HuH-7.5 (cell line): ENCODE measurements around the gene AHDC1.
"Not testable (repeated sequence)": the region's sequence is repeated elsewhere in the genome, so short reads cannot be mapped to it uniquely, and the experiment has no call there.

Experiments
- DNase-seq: peaks from one replicate; pipeline ENCODE4 v3.0.0; 2011; ENCODE audit warnings: low spot score

AHDC1 gene

GRCh38 chr1:27513528-27513927 lies 90.4 kb downstream of the AHDC1 start:
- no peak for DNase-seq

DNA sequence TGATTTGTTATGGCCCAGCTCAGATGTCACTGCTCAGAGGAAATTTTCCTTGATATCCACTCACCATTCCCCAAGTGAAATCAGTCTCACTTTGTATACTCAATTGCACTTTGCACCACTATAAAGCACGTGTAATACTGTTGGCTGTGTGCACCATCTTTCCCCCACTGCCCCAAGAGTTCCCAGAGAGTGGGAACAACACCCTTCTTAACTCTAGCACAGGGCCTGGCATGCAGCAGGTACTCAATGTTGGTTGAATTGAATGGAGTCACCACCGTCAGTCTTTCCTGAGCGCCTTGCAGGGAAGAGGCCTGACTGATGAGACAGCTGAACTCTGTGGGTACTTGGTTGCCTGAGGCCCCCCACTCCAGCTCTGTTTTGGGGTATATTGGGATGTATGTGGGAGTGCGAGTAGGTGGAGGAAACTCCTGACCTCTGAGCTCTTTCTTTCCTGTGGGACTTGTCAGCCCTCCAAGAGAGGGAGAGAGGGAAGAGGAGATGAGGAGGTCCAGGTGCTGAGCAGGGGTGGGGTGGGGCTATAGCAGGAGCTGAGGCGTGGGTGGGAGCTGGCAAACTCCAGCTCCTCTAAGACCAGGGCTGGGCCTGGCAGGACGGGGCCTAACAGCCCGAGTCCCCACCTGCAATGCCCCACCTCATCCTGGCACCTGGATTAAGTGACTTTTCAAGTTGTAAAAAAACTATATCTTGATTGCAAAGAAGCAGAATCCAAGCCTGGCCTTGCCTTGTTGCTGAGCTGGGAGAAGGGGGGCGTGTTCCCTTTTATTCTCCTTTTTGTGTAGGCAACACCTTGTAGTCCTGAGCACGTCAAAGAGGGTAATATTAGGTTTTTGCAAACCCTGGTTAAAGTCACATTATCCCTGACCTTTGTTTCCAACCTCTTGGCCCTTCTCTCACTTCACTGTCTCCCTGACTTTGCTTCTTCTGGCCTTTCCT lies 94.5 kb downstream of the AHDC1 start:
- DNase-seq: peak; percentile 2

- DNase-seq: no peak
These were observed 95.8 kb downstream of the AHDC1 start for GRCh38 chr1:27507960-27508665.

DNA sequence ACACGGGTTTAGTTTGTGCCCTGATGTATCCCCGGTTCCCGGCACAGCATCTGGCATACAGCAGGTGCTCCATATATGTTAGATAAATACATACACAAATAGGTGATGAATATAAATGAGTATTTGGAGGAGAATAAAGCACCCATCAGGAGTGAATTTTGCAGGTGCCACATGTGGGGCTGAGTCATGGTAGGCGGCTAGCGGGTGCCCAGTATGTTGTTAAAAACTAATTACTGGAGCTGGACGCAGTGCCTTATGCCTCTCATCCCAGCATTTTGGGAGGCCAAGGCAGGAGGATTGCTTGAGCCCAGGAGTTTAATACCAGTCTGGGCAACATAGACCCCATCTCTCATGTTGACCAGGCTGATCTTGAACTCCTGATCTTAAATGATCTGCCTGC lies 97.2 kb downstream of the AHDC1 start:
- no peak for DNase-seq

DNA sequence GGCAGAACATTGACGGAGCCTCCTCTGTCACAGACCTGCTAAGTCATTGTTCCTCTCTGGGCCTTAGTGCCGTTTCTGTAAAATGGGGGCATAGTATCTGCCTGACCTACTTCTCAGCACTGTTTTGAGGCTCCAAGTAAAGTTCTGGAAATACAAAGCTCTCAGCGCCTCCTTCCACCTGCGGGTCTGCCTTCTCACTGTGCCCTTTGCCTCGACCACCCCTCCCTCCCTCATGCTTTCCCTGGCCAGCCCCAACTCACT lies 98.6 kb downstream of the AHDC1 start:
- DNase-seq: no peak

DNA sequence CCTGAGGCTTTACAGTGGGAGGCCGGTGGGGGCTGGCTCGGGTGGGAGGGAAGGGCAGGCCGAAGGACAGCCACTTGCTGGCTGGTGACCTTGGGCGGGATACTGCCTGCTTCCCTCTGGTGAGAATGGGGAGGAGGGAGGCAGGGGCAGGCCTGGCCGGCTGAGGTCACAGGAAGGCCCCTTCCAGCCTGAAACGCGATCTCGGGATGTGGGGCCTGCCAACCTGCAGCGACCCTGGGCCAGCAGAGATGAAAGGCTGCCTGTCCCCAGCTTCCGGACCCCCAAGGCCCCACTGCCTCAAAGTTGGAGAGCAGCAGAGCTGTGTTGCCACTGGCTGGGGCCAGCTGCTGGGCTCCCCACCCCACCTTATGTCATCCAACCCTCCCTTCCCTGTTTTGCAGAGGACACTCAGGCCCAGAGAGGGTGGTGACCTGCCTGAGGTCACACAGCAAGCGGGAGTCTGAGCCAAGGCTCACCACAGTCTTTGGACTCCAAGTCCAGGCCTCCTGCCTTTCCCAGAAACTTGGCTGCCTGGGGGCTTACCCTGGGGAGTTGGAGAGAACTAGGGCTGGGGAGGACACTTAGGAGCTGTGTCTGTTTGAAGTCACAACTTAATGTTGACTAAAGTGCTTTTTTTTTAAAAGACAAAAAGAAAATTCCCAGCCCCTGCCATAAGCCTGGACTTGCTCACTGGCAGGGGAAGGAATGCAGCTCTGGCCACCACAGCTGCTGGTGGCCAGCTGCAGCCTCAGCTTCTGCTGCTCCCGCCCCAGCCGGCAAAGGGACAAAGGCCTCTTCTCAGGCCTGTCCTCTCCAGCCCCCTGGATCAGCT lies 99.1 kb downstream of the AHDC1 start:
- peak; percentile 60 for DNase-seq

DNA sequence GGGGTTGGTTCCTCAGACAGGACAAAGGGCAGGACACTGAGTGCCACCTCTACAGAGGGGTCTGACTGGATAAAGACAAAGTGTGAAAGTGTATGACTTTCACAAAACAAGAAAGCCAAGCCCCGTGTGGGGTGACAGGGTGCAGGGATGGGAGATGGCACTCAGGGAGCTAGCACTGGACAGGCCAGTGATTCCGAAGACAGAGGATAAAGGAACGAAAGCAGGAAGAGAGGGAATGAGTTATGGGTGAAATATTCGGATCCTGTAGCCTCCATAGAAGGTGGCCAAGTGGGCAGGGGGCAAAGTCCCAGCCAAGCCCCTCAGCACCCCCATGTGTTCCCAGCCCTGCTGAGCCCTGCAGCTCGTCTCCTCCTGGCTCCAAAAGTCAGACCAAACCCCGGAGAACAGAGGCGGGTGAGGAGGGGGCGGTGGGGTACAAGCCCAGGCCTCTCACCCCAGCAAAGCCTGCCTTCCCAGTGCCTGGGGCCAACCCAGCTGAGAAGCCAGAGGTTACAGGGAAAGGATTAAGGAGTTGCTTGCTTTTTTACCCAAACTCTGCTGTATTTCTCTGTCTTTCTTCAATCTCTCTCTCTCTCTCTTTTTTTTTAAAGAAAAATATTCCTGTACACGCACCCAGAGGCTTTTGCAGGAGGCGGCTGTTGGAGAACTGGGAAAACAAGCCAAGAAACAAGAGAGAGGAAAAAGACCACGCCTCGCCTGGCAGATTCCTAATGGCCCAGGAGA lies 99.9 kb downstream of the AHDC1 start:
- no peak for DNase-seq

DNA sequence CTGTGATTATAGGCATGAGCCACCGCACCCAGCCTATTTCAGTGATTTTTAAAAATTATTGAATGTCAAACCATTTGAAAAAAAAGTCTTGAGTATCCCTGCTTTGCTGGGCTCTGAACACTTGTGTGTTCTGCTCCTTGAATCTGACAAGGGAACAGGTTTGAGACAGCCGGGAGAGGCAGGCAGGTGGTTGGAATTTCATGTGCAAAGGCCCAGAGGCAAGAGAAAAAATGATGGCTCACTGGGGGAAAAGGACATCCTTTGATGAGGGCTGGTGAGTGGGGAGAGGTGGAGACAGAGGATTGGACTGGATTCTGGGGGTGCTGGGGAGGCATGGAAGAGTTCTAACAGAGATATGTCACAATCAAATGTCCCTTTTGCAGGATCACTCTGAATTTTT lies 100.9 kb downstream of the AHDC1 start:
- no peak for DNase-seq

DNA sequence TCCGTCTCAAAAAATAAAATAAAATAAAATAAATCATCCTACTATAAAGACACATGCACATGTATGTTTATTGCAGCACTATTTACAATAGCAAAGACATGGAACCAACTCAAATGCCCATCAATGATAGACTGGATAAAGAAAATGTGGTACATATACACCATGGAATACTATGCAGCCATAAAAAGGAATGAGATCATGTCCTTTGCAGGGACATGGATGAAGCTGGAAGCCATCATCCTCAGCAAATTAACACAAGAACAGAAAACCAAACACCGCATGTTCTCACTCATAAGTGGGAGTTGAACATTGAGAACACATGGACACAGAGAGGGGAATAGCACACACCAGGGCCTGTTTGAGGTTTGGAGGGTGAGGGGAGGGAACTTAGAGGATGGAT lies 102.8 kb downstream of the AHDC1 start:
- DNase-seq: not testable (repeated sequence)

DNA sequence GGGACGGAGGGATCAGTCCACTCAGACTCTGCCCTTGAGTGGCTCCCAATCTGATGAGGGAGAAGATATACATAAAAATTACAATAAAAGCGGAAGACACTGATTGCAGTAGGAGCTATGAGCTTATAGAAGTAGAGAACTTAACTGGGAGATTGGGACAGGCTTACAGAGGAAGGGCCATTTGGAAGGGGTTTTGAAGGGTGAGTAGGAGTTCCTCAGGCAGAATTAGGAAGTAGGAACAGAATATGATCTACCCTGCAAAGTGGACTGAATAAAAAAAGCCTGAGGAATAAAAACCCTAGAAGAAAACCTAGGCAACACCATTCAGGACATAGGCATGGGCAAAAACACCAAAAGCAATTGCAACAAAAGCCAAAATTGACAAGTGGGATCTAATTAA lies 104.8 kb downstream of the AHDC1 start:
- no peak for DNase-seq

- no peak for DNase-seq
These were observed 107.3 kb downstream of the AHDC1 start for GRCh38 chr1:27496604-27497155.

DNA sequence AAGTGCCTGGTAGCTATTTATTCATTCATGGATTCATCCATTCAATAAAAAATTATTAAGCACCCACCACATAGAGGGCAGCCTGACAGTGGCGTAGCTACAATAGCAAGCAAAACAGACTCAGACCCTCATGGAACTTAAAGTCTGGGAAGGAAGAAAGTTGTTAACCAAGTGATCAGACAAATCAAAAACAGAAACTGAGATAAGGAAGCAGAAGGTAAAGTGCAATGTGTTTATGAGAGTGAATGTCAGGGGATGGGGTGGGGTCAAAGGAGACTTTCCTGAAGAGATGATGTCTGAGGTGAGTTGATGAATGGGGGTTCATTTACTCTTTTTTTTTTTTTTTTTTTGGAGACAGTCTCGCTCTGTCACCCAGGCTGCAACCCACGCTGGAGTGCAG lies 111.1 kb downstream of the AHDC1 start:
- no peak for DNase-seq

- DNase-seq: no peak
These were observed 111.9 kb downstream of the AHDC1 start for GRCh38 chr1:27491748-27492700.

DNA sequence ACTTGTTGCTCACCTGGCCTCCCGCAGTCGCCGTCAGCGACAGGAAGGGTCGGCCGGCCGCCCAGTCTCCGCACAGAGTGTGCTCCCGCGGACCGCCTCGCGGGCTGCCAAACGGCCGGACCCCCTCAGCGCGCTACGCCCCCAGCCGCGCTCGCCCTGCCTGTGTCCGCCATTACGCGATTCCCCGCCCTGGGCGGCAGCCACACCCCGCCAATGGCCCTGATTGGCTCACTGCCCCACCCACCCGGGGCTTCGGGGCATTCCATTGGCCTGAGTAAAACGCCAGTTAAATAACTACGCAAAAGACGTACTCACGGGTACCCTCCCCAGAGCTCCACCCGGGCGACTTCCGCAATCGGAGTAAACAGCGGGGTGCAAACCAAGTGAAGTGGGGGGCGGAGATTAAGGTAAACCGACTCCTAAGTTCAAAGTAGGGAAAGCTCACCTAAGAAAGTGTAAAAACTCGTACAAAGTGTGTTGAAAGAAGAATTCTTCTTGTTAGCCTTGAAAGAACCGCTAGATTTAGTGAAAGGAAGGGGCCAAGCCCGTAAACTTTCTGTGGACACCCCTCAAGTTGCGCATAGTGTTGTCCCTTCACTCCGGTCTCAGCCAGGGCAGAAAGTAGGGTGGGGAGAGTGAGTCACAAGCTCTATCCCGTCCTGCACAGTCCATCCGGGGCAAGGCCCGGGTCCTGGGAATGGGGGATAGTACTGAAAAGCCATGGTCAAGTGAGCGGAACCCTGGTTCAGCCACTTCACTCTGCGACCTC lies 113.8 kb downstream of the AHDC1 start, which contains the start of gene WASF2:
WASF2 (minus strand) TSS at position 195 of the 769 bp plus-strand sequence. CDS start 61,277 bp downstream, outside the sequence.
- DNase-seq: peak; percentile 85

GRCh38 chr1:27489501-27489972 lies 114.4 kb downstream of the AHDC1 start:
- no peak for DNase-seq

DNA sequence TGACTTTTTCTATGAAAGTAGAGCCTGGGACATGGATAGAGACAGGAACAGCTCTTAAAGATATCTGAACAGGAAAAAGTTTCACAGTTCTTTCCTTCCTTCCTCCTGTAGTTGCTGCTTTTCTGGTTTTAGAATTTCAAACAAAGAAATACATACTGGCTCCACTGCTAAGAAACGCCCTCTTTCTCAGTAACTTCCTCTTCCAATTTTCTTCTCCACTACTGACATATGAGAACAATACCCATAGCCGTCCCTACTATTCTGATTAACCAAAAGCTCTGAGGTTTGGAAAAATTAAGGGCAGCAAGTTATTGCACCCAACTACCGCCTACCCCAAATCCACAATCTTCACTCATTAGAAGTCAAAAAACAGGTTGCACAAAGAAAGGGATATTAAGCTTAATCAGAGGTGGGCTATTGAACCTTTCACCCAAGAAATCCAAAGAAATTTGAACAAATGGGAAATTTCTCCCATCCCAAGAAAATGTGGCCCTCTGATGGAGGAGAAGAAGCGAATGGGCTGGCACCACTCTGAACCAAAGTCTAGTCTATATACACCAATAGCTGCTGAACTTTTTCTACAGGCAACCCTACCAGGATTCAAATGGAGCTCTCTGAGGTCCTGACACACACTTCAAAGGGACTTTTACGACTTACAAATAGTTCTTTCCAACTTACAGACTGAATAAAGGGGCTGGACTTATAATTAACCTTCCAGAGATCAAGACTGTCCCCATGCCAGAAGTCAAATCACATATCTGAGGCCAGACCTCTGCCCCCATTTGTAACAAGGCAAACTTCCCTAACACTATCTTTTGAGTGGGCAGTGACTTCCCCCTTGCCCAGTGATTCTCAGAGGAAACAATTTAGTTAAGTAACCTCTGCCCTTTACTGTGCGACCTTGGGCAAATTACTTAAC lies 115.7 kb downstream of the AHDC1 start:
- no peak for DNase-seq

DNA sequence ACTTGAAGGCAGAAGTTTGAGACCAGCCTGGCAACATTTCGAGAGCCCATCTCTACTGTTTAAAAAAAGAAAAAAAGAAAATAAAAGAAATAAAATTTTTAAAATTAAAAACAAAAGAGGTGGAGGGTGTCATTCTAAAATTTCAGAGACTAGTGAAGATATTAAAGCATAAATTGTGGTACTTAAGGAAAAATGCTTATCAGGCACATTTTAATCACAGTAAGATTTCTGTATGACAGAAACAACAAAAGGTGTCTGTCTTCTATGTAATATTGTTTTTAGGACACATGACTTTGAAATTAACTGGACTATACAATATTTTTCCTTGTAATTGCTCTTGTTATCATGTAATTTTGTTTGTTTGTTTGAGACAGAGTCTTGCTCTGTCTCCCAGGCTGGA lies 118.6 kb downstream of the AHDC1 start:
- no peak for DNase-seq
